Upper lobe of left lung (tissue), 6 donors: ENCODE measurements around the gene SCFD2. TPM values are rescaled to one million over a fixed set of nuclear protein-coding genes. Genes with fewer than 3 reads are reported as not detected.

Experiments
- ATAC-seq, 2 donors: fragments of 200-7000 bp; cut with Tn5 transposase; one replicate each; pipeline ENCODE4 v1.9.1; 2022; ENCODE audit warnings: mild to moderate bottlenecking in 2 of 2, moderate library complexity in 2 of 2; ENCODE audit not compliant: low FRiP score in 2 of 2
- DNase-seq, 2 donors: peaks; one replicate each; pipeline ENCODE4 v3.0.0-alpha.2; 2019 to 2020
- H3K27ac ChIP-seq, 4 donors: fragments of 200-600 bp; sonication (generic); one replicate each; pipeline ENCODE4 v1.5.1; 2016 to 2019
- H3K27me3 ChIP-seq, 4 donors: fragments of 200-600 bp; sonication (generic); one replicate each; pipeline ENCODE4 v1.5.1; 2017 to 2019
- H3K36me3 ChIP-seq, 4 donors: fragments of 200-600 bp; sonication (generic); one replicate each; pipeline ENCODE4 v1.5.1; 2016 to 2019
- H3K4me1 ChIP-seq, 4 donors: fragments of 200-600 bp; sonication (generic); one replicate each; pipeline ENCODE4 v1.5.1; 2018 to 2019
- H3K4me3 ChIP-seq, 4 donors: fragments of 200-600 bp; sonication (generic); one replicate each; pipeline ENCODE4 v1.5.1; 2017 to 2019; ENCODE audit warnings: mild to moderate bottlenecking in 2 of 4, moderate library complexity in 1 of 4
- H3K9me3 ChIP-seq, 4 donors: fragments of 200-600 bp; sonication (generic); one replicate each; pipeline ENCODE4 v1.5.1; 2018 to 2019
- EP300 ChIP-seq, 4 donors: sonication (generic); formaldehyde crosslinking; IDR thresholded peaks; one replicate each; pipeline ENCODE4 v1.5.1; 2017; ENCODE audit warnings: antibody characterized with exemption in 4 of 4, control low read depth in 2 of 4
- POLR2A ChIP-seq, 4 donors: fragments of 450-650 bp; IDR thresholded peaks; one replicate each; pipeline ENCODE4 v1.5.1; 2016 to 2017; ENCODE audit warnings: antibody characterized with exemption in 4 of 4, mild to moderate bottlenecking in 2 of 4
- POLR2AphosphoS5 ChIP-seq, 2 donors: sonication (generic); formaldehyde crosslinking; IDR thresholded peaks; one replicate each; pipeline ENCODE4 v1.5.1; 2017; ENCODE audit warnings: antibody characterized with exemption in 2 of 2
- WGBS, 2 donors: methylation state at CpG; one replicate each; pipeline ENCODE4 v1.1.5; 2017 to 2018; 5-methylcytosine and 5-hydroxymethylcytosine counted together
- total RNA-seq, 6 donors: library from RNA; depleted of rRNA in 4 of 6; stranded (reverse); fragments of >200 nt in 4 of 6; gene quantifications; one replicate each; pipeline versions ENCODE4 v1.1.0 to v1.2.1, GENCODE V29; 2016 to 2021
- TF ChIP-seq, protein P1 (sequence below), 6 experiments: fragments of 450-650 bp in 4 of 6; fragments of 200-600 bp in 2 of 6; sonication (generic) in 2 of 6; IDR thresholded peaks; one replicate each; pipeline ENCODE4 v1.5.1; 2016 to 2019; ENCODE audit warnings: antibody characterized with exemption in 6 of 6
- donor health status: DM: no; HTN: no; CAD: no; lungs with moderate emphysema.
- donor health status: DM: no; HTN: yes; CAD: no; lungs with severe emphysema.

The SCFD2 gene
- total RNA-seq, 6 donors from 2014 or later, result 15.2 to 33.5 (median 20.0) TPM

DNA sequence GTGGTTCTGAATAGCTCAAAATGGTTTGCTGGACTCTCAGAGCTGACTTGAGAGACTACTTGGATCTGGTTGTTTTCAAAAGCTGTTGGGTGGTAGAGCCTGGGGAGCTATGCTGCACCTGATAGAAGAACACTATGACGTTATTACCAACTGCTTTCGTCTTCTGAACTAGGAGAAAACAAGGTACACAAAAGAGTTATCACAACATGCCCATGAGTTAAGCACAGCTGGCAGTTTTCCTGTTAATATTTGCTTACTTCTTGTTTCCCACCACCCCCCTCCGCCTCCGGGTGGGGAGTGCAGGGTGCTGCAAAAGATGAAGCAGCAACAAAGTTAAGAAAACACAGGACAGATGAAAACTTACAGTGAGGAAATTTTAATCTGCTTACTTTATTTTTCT lies 434.6 kb downstream of the SCFD2 start:
- H3K27me3 ChIP-seq, result no peaks in the 10 kb centered on the region
- H3K4me3 ChIP-seq, result no peak overlapping the region
- no peak for DNase-seq
- no peaks in the 10 kb centered on the region for H3K36me3 ChIP-seq
- 54 to 59% methylated on average over 4 of the region's 4 CpGs for WGBS, 2 donors
- no peak for TF ChIP-seq EP300 (IDR thresholded peaks at IDR 0.05)
- no peak for TF ChIP-seq POLR2AphosphoS5 (IDR thresholded peaks at IDR 0.05)
- no peak for TF ChIP-seq POLR2A (IDR thresholded peaks at IDR 0.05)
- TF ChIP-seq, protein P1, sequence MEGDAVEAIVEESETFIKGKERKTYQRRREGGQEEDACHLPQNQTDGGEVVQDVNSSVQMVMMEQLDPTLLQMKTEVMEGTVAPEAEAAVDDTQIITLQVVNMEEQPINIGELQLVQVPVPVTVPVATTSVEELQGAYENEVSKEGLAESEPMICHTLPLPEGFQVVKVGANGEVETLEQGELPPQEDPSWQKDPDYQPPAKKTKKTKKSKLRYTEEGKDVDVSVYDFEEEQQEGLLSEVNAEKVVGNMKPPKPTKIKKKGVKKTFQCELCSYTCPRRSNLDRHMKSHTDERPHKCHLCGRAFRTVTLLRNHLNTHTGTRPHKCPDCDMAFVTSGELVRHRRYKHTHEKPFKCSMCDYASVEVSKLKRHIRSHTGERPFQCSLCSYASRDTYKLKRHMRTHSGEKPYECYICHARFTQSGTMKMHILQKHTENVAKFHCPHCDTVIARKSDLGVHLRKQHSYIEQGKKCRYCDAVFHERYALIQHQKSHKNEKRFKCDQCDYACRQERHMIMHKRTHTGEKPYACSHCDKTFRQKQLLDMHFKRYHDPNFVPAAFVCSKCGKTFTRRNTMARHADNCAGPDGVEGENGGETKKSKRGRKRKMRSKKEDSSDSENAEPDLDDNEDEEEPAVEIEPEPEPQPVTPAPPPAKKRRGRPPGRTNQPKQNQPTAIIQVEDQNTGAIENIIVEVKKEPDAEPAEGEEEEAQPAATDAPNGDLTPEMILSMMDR (IDR thresholded peaks at IDR 0.05), result no peak
- no peaks in the 10 kb centered on the region for H3K9me3 ChIP-seq
- no peak for ATAC-seq
- no peak overlapping the region for H3K27ac ChIP-seq
- H3K4me1 ChIP-seq, result no peaks in the 10 kb centered on the region

DNA sequence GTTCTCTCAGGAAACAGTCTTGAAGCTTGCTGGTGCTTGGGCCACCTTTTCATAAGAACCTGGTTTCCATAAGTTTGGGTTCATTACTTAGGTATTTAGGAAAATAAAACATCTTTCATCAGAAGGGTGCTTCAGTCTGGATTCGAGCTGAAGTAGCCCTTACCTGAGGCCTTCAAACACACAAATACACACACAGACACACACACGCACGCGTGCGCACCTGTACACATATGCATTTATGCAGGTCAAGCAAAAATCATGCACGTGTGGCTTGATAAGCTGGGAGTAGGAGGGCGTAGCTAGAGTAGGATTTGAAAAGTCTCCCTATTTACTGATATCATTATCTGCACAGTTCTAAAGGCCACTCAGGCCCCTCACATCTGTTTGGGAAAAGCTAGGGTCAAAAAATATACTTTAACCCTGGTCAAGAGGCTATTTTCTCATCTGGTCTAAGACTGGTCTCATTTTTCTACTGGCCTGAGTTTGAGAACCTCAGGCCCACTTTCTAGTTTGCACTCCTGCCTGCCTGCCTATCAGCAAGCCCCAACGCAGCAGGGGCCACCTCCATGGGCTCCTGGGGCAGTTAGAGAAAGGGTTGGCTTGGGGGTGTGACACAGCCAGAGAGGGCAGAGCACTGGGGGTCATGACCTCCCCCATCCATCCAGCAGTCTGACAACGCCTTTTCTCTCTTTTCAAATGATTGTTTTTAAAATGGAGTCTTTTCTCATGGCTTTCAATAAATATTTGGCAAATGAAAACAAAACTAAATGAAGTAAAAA lies 439.5 kb downstream of the SCFD2 start:
- Histone ChIP-seq H3K27ac (no peak overlapping the region), H3K9me3 (no peaks in the 10 kb centered on the region)

DNA sequence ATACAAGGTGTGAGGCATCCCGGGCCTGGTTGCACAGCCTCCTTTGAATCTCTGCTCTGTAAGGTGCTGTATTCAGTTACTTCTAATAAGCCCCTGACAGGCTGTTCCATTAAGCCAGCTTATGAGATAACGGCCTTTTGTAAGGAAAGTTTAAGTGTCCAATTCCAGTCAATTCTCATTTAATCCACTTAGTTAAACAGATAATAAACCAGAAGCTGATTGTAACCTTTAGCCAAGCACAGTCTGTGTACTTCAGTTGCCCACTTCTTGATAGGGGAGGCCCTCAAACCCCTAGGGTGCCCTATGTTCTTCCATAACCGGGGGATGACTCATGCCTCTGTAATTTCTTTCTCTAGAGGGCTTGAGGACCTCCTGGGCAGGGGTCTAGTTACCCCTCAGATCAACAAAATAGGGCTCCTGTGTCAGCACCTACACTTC lies 440.3 kb downstream of the SCFD2 start:
- DNase-seq (no peak), ATAC-seq (no peak)
- Histone ChIP-seq H3K27ac (no peak overlapping the region), H3K9me3 (no peaks in the 10 kb centered on the region), H3K4me3 (no peak overlapping the region), H3K36me3 (no peaks in the 10 kb centered on the region), H3K4me1 (no peaks in the 10 kb centered on the region), H3K27me3 (no peaks in the 10 kb centered on the region)
- WGBS, 2 donors, result 83 to 85% methylated on average over 3 of the region's 3 CpGs
- no peak for TF ChIP-seq EP300 (IDR thresholded peaks at IDR 0.05)
- TF ChIP-seq, protein P1 (IDR thresholded peaks at IDR 0.05), result no peak

More for the DNA sequence above, 439.5 kb downstream of the SCFD2 start:
- WGBS, 2 donors, result 88 to 89% methylated on average over 9 of the region's 9 CpGs
- Histone ChIP-seq H3K4me1 (no peaks in the 10 kb centered on the region), H3K36me3 (no peaks in the 10 kb centered on the region), H3K27me3 (no peaks in the 10 kb centered on the region), H3K4me3 (no peak overlapping the region)
- DNase-seq (no peak), ATAC-seq (no peak)
- TF ChIP-seq, protein P1 (IDR thresholded peaks at IDR 0.05), result no peak
- TF ChIP-seq POLR2AphosphoS5 (IDR thresholded peaks at IDR 0.05), result no peak
- TF ChIP-seq EP300 (IDR thresholded peaks at IDR 0.05), result no peak
- TF ChIP-seq POLR2A (IDR thresholded peaks at IDR 0.05), result no peak

DNA sequence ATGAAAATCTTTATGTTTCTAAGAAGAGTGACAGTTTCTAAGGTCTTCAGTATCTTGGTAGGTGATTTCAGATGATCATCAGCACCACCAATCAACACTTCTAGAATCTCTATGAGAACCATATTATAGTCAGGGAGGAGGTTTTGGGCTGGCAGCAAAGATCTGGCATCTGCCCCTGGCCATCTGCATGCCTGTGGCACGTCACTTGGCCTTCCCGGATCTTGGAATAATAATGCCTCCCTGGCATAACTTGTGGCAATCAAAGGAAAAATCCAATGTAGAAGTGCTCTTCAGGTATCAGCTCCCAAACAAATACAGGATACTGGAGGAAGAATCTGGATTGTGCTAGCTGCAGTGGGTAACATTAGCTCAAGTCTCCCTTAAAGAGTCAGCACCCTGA lies 446.4 kb downstream of the SCFD2 start:
- TF ChIP-seq EP300 (IDR thresholded peaks at IDR 0.05), result no peak
- TF ChIP-seq POLR2A (IDR thresholded peaks at IDR 0.05), result no peak
- TF ChIP-seq POLR2AphosphoS5 (IDR thresholded peaks at IDR 0.05), result no peak
- TF ChIP-seq, protein P1 (IDR thresholded peaks at IDR 0.05), result no peak
- no peaks in the 10 kb centered on the region for H3K27me3 ChIP-seq
- DNase-seq (no peak), ATAC-seq (no peak)
- H3K4me3 ChIP-seq, result no peak overlapping the region
- no peak overlapping the region for H3K27ac ChIP-seq
- no peaks in the 10 kb centered on the region for H3K36me3 ChIP-seq
- 97% methylated on average over 2 of the region's 2 CpGs for WGBS, 2 donors
- no peaks in the 10 kb centered on the region for H3K4me1 ChIP-seq
- H3K9me3 ChIP-seq, result no peaks in the 10 kb centered on the region

DNA sequence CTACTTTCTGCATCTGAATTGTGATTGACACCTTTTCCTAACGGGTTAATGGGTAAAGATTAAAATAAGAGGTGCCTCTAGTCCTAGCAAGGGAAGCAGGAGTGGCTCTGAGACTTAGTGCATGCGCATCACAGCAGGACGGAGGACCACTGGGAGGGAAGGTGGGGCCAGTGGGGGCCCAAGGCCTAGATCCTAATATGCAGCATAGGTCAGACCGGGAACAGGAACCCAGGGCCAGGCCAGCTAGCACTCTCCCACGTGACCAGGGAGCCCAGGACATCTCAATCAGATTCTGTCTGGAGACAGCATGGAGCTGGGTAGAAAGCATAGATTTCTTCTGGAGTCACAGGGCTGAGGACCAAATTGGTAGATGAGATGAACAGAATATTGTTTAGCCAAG lies 448.0 kb downstream of the SCFD2 start:
- Histone ChIP-seq H3K4me3 (no peak overlapping the region), H3K36me3 (no peaks in the 10 kb centered on the region), H3K27me3 (no peaks in the 10 kb centered on the region), H3K4me1 (no peaks in the 10 kb centered on the region), H3K9me3 (no peaks in the 10 kb centered on the region), H3K27ac (no peak overlapping the region)
- ATAC-seq (no peak), DNase-seq (no peak)
- 99% methylated on average over 5 of the region's 5 CpGs for WGBS, 2 donors
- no peak for TF ChIP-seq POLR2A (IDR thresholded peaks at IDR 0.05)
- TF ChIP-seq, protein P1 (IDR thresholded peaks at IDR 0.05), result no peak
